ENCODE data around the gene HOXD9.

Gene HOXD9

DNA sequence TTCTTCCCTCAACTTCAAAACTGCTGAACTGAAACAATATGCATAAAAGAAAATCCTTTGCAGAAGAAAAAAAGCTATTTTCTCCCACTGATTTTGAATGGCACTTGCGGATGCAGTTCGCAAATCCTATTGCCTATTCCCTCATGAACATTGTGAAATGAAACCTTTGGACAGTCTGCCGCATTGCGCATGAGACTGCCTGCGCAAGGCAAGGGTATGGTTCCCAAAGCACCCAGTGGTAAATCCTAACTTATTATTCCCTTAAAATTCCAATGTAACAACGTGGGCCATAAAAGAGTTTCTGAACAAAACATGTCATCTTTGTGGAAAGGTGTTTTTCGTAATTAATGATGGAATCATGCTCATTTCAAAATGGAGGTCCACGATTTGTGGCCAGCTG, 15.4 kb downstream of the HOXD9 start:
- DNase-seq (ENCODE audit: low spot score) = no peak

DNA sequence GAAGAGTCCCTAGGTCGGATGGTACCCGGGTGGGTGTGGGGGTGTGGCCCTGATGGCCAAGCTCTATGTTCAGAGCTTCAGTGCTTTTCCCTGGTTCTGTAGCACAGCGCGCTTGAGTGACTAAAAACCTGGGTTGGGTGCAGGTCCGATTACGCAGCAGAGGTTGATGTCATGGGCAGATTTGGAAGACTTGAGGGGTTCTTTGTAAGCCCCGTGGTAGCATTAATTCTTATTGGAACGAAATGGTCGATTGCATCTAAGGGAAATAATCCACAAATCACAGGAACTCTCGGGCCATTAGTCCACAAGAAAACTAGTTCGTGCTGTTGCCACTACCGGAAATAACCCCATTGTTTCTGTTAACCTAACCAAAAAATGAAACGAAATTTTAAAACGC, 16.0 kb downstream of the HOXD9 start:
- DNase-seq (ENCODE audit: low spot score) = no peak

DNA sequence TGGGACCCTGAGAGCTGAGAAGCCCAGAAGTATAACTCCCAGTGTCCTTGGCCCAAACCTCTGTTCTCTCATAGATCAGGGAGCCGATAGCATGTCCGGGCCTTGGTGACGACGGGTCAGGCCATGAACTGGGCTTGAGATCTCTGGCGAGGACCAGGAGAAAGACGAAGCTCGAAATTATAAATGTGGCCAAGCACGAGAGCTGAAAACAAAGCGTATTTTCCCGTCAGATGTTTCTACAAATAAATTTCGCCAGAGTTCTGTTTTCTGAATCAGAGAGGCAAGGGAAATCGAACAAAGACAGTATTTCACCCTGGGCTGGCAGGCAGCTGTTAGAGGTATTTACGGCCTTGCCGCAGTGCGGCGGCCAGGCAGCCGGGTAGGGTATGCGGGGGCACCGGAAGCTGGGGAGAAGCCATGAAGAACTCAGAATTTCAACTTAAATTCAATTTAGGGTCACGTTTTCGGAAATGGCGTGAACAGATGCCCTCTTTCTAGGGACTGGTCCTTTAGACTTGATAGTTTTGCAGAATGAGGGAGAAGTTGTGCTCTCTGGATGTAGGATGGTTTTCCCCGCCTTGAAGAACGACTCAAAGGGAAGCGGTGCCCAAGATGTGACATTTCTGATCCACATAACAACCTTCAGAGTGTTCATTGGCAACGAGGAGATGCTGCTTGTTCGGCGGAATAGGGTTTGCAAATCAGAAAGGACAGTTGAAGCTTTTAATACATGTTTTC, 16.6 kb downstream of the HOXD9 start:
- DNase-seq (ENCODE audit: low spot score) = no peak

DNA sequence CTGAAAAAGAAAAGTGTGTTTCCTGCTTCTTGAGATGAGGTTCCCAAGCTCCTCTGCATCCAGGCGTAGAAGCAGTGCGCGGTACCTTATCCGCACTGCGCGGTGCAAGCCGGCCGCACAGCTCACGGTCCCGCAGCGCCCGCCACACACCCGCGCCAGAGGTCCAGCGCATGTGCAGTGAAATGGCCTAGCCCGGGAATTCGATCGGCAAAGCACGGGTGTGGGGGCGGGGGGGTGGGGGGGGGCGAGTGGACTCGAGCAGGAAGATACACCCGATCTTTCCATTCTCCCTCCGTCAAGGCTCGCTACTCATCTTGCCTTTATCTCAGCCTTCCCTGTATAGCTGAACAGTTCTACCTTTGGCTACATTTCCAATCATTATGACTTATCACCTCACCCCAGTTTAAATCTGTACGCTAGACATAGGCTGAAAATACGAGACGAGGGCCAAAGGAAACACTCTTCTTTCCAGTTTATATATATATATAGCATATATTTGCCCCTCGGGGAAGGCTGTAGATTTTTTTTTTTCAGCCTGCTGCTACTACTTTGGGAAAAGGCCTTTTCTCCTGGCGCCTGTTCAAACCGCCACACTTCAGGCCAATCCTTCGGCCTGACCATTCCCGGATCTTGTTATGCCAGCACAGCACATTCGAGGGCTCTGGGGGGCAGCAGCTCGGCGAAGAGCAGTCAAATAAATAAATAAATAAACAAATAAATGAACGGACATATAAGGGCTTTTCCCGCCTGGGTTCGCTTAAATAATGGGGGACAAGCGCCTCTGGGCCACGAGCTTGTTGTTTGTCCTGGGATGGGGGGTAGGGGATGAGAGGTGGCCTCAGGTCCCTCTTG, 17.4 kb downstream of the HOXD9 start:
- peak; percentile 41 for DNase-seq (ENCODE audit: low spot score)

DNA sequence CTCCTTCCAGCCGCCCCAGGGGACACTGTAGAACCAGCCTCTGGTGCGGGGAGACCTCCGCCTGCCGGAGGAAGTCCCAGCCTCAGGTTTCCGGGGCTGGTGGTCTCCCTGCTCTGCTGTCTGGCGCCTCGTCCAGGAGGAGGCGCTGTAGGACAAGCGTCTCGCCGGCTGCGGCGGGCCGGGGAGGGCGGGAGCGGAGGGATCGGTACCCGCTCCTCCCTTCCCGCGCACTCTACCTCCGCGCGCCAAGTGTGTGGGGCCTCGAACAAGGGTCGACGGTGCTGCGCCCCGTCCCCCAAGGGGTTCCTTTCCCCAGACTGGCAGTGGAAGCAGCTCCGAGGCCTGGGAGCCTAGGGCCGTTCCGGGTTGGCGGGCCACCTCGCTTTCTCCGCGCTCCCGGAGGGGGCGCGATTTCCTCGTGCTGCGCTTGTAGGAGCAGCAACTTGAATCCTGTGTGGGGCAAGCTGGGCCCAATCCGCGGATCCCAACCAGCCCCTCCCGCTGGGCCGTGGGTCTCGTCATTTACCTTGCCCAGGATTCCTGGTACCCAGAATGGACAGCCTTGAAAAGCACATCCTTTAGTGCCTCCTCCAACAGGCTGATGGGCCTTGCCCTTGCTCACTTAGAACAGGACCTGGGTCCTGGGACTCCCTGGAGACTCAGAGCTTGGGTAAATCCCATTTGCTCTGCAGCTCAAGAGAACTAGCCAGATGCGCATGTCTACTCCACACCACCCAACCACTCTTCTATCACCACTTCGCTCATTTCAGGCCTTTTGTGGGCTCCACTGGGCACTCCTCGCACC, 18.2 kb downstream of the HOXD9 start:
- DNase-seq (ENCODE audit: low spot score) = peak; percentile 90

DNA sequence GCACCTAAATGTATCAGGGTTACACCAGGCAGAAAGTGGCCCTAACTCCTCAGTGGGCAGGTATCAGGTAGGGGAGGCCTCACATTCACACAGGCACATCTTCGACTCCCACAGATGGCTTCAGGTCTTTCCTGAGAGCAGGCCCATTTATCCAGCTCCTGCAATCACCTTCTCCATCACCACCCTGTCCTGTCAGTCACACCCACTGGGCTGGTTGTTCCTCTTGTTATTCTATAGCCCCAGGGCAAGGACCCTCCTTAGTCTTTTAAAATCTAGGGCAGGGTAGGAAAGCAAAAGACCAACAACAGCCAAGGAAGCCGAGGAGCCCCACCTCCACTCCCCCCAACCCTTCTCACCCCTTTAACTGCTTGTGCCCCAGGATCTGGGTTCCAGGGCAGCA, 19.8 kb downstream of the HOXD9 start:
- DNase-seq (ENCODE audit: low spot score) = no peak

DNA sequence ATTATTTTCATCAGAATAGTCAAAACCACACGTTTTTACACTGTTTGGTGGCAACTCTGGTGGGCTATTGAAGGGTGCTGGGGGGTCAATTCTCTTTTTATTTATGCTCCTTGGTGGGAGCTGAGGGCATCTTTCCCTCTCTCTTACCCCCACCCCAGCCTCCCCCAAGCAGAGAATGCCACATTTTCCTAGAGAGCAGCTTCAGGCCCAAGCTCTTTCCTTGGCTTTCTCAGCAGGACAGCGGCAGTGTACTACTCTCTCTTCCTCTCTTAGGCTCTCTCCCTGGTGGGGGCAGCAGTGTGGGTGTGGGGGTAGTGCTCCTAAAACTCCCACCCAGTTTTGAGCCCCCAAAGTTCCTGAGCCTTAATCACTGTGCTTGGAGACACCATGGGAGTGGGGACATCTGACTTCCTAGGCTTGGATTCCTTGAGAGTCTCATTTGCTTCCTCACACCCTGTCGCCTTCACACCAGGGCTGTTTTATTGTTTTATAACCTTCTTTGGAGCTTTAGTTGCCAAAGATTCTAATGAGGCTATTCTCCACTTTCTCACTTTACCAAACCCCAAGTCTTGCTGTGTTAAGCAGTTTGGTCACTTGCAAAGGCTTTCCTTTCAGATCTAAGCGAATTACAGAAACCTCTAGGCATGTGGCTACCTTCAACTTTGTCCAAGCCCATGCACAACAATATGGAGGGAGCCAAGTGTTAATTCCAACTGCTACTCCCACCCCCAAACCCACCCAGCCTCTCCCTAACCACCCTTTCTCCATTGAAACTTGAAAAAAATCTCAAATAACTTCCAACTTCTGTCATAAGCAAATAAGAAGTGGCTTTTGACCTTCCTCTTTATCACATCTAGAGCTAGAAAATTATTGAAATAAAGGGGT, 22.8 kb downstream of the HOXD9 start:
- no peak for DNase-seq (ENCODE audit: low spot score)

DNA sequence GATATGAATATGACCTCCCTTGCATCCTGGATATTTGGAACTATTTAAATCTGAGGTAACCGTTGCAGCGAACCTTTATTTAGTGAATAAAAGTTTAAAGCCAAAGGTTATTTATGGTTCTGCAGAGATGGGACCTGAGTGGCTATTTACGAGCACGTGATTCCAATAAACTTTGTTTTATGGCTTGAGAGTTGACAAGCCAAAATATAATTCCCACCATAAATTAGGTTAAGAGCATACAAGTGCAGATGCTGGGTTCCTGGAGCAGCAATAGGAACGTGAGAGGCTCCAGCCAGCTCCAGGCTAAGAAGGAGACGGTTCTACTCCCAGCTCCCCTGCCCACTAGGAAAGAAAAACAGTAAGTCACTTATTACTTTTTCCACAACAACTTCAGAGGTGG, 23.6 kb downstream of the HOXD9 start:
- DNase-seq (ENCODE audit: low spot score) = no peak

DNA sequence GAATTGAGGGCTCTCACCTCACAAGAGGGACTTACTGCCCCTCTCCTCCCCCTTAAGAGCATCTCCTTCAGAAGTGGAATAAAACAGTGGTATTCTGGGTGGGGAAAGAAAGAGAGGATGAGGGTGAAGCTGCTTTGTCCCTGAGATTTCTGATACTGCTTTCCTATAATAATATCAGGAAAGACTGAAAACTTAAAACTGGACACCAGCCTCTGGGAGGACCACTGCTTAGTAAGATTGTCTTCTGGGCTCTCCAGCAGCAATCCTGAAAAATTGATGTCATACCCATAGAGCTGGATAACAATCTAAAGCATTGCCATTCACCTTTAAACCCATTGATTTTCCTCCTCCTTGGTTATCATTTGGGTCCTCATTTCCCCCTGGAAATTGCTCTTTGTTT, 24.1 kb downstream of the HOXD9 start:
- DNase-seq (ENCODE audit: low spot score) = no peak

DNA sequence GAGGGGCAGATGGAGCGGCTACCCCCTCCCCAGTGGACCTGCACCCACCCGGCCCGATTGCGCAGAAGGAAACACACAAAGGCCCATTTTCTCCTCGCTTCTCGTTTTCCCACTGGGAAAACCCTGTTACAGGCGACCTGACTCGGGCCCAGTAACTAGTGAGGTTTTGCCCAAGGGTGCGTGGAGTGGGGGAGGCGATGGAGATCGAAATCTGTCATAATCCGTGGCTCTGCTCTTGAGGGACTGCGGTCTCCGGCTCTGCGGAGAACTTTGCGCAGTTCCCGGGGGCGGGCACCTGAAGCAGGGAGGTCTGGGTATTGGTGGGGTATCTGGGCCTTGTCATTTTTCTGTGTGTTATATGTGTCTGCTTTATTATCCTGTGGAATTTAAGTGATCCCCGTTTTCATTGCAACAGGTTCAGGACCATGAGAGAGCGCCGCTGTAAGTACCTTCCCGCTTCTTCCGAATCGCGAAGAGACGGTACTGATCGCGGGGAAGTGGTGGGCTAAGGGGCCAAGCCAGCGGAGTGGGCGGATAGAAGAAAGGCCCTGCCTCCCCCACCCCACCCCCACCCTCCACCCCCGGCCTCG, 24.8 kb downstream of the HOXD9 start:
- DNase-seq (ENCODE audit: low spot score) = no peak

DNA sequence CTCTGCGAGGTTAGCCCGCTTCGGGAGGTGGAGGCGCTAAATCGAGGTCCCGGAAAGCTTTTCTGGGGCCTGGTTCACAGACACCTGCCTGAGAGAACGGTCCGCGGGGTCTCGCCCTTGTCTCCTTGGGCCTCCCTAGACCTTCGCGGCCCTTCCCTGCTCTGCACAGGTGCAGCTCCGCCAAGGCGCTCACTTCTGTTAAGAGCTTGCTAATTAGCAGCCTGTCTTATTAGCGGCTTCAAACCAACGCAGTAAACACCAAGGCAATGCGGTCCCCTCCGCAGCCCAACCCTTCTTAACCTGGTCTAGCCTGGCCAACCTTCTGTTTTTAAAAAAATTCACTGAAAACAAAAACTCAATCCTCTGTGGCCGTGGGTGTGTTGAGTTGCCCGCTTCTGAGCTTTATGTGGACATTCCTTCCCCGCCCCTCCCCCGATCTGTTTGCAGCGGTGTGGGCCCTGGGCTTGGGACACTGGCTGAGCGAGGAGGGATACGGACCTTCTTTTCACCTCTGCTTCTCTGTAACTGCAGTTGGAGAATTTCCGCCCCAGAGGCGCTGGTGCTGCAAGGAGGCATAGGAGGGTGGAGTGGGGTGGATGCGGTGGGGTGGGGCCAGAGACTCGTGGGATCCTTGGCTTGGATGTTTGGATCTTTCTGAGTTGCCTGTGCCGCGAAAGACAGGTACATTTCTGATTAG, 25.4 kb downstream of the HOXD9 start:
- DNase-seq (ENCODE audit: low spot score) = no peak

DNA sequence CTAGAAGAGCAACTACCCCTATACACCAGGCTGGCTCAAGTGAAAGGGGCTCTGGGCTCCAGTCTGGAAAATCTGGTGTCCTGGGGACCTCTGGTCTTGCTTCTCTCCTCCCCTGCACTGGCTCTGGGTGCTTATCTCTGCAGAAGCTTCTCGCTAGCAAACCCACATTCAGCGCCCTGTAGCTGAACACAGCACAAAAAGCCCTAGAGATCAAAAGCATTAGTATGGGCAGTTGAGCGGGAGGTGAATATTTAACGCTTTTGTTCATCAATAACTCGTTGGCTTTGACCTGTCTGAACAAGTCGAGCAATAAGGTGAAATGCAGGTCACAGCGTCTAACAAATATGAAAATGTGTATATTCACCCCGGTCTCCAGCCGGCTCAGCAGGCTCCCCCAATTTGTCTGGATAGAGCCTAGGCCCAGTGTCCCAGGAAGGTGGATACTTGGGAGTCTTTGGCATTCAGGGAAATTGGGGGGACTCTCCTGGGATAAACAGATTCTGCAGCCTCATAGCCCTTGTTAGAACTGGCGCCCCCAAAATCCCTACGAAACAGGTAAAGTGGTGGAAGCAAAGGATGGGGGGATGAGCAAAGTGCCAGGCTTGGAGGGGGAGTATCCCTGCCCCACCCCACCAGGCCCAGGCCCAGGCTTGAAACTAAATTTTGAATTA, 26.4 kb downstream of the HOXD9 start:
- no peak for DNase-seq (ENCODE audit: low spot score)

DNA sequence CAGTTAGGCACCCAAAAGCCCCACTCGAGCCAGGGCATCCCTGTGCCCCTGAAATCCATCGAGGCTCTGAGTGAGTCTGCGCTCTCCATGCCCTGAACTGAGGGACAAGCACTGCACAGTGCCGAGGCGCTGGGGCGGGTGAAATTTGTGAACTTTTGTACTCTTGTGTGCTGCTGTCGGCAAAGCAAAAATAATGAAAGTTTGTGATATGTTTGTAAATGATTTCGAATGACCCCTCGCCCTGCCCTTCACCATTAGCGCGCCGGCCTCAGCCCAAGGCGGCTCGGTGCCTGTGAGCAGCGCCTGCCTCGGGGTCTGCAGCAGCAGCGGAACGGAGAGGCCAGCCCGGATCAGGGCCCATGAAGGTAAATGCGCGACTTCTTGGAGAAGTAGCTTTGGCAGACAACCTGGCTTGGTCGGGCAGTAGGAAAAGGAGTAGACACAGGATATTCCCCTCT, 27.0 kb downstream of the HOXD9 start:
- DNase-seq (ENCODE audit: low spot score) = no peak

DNA sequence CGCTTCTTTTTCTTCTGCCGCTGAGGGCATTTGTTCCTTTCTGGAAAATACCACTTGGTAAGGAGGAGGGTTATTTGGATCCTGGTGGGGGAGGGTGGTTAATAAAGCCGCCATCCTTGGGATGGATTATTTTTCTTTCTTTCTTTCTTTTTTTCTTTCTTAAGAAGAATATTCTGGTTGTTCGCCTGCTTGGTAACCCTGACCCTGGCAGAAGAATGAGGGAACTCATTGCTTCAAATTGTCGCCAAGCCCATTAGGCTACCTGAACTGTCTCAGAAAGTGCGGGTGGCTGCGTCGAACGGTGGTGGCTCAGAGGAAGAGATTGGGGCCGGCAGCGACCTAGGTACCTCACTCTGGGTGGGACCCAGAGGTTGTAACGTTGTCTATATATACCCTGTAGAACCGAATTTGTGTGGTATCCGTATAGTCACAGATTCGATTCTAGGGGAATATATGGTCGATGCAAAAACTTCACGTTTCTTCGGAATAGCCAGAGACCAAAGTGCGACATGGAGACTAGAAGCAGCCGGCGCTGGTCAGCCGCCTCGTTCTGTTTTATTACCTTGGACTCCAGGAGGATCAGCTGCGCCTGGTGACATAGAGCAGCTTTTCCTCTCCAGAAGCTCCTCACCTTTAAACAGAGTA, 27.5 kb downstream of the HOXD9 start:
- no peak for DNase-seq (ENCODE audit: low spot score)

DNA sequence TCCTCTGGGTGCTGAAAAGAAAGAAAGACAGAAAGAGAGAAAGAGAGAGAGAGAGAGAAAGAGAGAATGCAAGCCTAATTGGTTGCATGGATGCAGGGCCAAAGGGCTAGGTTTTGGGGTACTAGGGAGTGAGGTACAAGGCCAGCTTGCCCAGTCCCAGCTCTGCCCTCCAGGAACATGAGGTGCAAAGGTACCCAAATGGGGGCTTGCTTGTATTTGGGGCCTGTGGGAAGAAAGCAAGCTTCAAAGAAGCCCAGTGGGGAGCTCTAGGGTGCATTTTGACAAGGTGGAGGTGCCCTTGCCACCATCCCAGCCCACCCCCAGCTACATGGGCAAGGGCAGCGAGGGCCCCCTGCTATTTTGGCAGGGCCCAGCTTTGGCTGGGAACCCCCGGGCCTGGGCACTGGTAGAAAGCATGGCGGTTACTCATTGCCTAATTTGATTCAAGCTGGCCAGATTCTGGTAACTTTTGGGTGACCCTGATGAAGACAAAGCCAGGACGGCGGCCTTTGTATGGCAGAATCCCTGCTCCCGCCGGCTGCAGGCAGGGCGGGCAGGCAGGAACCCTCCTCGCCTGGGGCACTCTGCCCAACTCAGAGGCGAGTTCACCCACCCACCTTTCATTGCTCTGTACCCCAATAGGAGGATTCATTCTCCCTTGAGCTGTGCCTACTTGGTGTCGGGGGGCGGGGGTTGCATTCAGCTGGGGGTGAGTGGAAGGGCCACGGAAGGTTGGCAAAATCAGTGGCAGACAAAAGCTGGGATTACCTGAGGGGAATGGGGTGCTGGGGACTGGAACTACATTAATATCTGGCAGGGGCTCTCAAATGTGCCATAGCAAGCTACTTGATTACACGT, 28.3 kb downstream of the HOXD9 start:
- no peak for DNase-seq (ENCODE audit: low spot score)

DNA sequence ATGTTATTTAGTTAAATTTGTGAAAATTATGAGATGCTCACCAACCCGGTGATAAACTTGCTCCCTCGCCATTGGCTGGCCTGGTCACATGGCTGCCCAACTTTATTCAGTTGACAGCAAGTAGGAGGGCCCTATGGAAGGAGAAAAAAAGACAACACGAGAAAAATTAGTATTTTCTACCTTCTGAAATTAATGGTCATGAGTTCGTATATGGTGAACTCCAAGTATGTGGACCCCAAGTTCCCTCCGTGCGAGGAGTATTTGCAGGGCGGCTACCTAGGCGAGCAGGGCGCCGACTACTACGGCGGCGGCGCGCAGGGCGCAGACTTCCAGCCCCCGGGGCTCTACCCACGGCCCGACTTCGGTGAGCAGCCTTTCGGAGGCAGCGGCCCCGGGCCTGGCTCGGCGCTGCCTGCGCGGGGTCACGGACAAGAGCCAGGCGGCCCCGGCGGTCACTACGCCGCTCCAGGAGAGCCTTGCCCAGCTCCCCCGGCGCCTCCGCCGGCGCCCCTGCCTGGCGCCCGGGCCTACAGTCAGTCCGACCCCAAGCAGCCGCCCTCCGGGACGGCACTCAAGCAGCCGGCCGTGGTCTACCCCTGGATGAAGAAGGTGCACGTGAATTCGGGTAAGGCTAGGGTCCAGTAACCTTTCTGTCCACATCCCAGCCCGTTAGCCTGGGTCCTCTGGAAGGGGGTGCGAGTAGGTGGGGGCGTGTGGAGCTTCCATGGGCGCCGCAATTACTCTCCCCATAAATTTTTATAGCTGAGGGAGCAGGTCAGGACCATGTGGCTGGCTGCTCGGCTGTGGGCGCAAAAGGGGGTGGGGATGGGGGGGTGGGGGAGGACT, 29.1 kb downstream of the HOXD9 start, which contains the start of gene HOXD4:
Gene HOXD4, plus strand, starts transcription at position 109 of the 846 bp plus-strand sequence. Its CDS starts 84 bp downstream, at position 193.
- DNase-seq (ENCODE audit: low spot score) = no peak

Measured in AG08395 (cell line).